Psoas muscle (tissue), 8 donors: Measurements from ENCODE around the gene KIAA0825. TPM values are rescaled to one million over a fixed set of nuclear protein-coding genes. Genes with fewer than 3 reads are reported as not detected.

ENCODE experiments used
- ATAC-seq, 4 donors: fragments of 200-7000 bp; cut with Tn5 transposase; one replicate each; pipeline ENCODE4 v1.9.1; 2020; ENCODE audit warnings: moderate library complexity in 3 of 4, mild to moderate bottlenecking in 2 of 4
- DNase-seq, 2 donors: peaks; one replicate each; pipeline ENCODE4 v3.0.0-alpha.2; 2020
- H3K27ac ChIP-seq: fragments of 200-600 bp; one replicate; pipeline ENCODE4 v1.8.0; 2022
- H3K27me3 ChIP-seq, 3 donors: fragments of 200-600 bp in 1 of 3; one replicate each; pipeline versions ENCODE4 v1.6.1 to v1.8.0; 2013 to 2022; ENCODE audit warnings: low read length in 2 of 3, mild to moderate bottlenecking in 2 of 3, moderate library complexity in 1 of 3; ENCODE audit not compliant: insufficient read depth in 3 of 3
- H3K36me3 ChIP-seq, 2 donors: fragments of 200-600 bp in 1 of 2; one replicate each; pipeline versions ENCODE4 v1.6.1 to v1.8.0; 2013 to 2022; ENCODE audit warnings: low read depth in 1 of 2, mild to moderate bottlenecking in 1 of 2, moderate library complexity in 1 of 2; ENCODE audit not compliant: insufficient read depth in 1 of 2
- H3K4me1 ChIP-seq: fragments of 200-600 bp; one replicate; pipeline ENCODE4 v1.8.0; 2022
- H3K4me3 ChIP-seq: fragments of 200-600 bp; one replicate; pipeline ENCODE4 v1.8.0; 2022; ENCODE audit warnings: mild to moderate bottlenecking
- H3K9me3 ChIP-seq: fragments of 200-600 bp; one replicate; pipeline ENCODE4 v1.8.0; 2022
- WGBS, 3 donors: extraction: QIAGEN DNeasy Blood & Tissue Kit; methylation state at CpG; one replicate each; pipeline versions ENCODE4 v1.1.6 to v1.1.7; 2013; 5-methylcytosine and 5-hydroxymethylcytosine counted together
- intact Hi-C, 2 donors: fragments of 100-400 bp; cut with DNase I; formaldehyde crosslinking; loops; one replicate each; pipeline versions ENCODE4 v1.11.0 to v1.14.2; 2022
- polyA plus RNA-seq, 3 donors: library from polyadenylated mRNA; stranded (reverse); fragments of 200-250 nt; gene quantifications; one replicate each; pipeline ENCODE4 v1.2.3, GENCODE V29; 2013
- total RNA-seq, 4 donors: library from RNA; stranded (reverse); fragmentation: NEBNext Ultra II Directional in 2 of 4; extraction: Animal tissue kit (Norgen Biotek cat#: 25700) in 2 of 4; gene quantifications; one replicate each; pipeline versions ENCODE4 v1.2.1 to v1.2.4, GENCODE V29; 2021 to 2023
- TF ChIP-seq, protein P1 (sequence below): fragments of 200-600 bp; IDR thresholded peaks from one replicate; pipeline ENCODE4 v1.8.0; 2022; ENCODE audit warnings: antibody characterized with exemption
- donor health status: healthy with polysubstance abuse.
- donor health status: DM: no; HTN: no; CAD: no; lungs with moderate emphysema.
- donor health status: Bipolar disorder and iron deficiency.
- donor health status: healthy.
- donor health status: DM: yes; HTN: yes; CAD: no.
- donor health status: DM: no; HTN: no; CAD: no.
- donor health status: DM: no; HTN: no; CAD: no.
- donor health status: DM: yes; HTN: yes; CAD: no.

Gene KIAA0825
- total and polyA plus RNA-seq, 7 donors, result 0.41 to 1.5 (median 1.1) TPM

DNA sequence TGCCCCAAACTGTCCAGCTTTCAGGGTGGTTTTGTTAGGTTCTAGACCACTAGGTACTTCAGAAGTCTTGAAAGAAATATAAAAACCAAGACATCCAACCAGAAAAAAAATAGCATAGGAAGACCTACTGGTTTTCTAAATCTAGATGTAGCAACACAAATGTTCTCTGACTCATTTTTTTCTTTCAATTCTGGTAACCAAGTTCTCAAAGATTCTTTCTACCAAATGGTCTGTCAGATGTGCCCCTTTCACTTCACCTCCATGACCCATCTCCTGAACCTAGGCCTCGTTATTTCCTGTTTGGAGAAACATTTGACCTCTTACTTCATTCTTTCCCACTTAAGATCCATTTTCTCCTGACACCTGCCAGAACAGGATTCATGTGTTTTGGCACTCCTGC lies 355.3 kb downstream of the KIAA0825 start:
- H3K9me3 ChIP-seq, result no peaks in the 10 kb centered on the region
- H3K4me3 ChIP-seq, result no peak overlapping the region
- no peaks in the 10 kb centered on the region for H3K27me3 ChIP-seq
- TF ChIP-seq, protein P1, sequence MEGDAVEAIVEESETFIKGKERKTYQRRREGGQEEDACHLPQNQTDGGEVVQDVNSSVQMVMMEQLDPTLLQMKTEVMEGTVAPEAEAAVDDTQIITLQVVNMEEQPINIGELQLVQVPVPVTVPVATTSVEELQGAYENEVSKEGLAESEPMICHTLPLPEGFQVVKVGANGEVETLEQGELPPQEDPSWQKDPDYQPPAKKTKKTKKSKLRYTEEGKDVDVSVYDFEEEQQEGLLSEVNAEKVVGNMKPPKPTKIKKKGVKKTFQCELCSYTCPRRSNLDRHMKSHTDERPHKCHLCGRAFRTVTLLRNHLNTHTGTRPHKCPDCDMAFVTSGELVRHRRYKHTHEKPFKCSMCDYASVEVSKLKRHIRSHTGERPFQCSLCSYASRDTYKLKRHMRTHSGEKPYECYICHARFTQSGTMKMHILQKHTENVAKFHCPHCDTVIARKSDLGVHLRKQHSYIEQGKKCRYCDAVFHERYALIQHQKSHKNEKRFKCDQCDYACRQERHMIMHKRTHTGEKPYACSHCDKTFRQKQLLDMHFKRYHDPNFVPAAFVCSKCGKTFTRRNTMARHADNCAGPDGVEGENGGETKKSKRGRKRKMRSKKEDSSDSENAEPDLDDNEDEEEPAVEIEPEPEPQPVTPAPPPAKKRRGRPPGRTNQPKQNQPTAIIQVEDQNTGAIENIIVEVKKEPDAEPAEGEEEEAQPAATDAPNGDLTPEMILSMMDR, result no peak
- no peak overlapping the region for H3K27ac ChIP-seq
- no peaks in the 10 kb centered on the region for H3K36me3 ChIP-seq
- intact Hi-C loops, result no loop called here
- no peaks in the 10 kb centered on the region for H3K4me1 ChIP-seq
- no peak for DNase-seq
- WGBS, 3 donors, result 59 to 76% (median 59%) methylated on average over 1 of the region's 1 CpG
- ATAC-seq, result no peak

DNA sequence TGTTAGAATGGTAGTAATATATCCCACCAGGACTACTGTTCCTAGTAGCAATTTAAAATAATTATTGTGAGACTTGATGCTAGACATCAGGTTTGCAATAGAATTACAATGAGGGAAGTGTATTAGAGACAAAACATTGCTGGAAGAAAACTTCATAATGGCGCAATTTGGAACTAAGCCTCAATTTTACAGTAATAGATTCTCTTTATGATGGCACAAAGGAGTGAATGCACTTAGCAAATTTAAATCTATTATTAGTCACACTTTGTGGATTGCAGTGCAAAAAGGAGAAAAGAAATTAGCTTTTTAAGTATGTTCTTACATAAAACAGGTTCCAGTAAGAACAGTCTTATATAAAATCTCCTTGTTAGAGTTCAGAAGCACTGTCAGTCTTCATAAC lies 358.3 kb downstream of the KIAA0825 start:
- no peak overlapping the region for H3K27ac ChIP-seq
- ATAC-seq, result no peak
- intact Hi-C loops, result no loop called here
- 90 to 92% (median 91%) methylated on average over 1 of the region's 1 CpG for WGBS, 3 donors
- DNase-seq, result no peak
- TF ChIP-seq, protein P1, result no peak
- H3K4me3 ChIP-seq, result no peak overlapping the region
- H3K27me3 ChIP-seq, result no peaks in the 10 kb centered on the region
- H3K4me1 ChIP-seq, result no peaks in the 10 kb centered on the region
- no peaks in the 10 kb centered on the region for H3K36me3 ChIP-seq
- H3K9me3 ChIP-seq, result no peaks in the 10 kb centered on the region

DNA sequence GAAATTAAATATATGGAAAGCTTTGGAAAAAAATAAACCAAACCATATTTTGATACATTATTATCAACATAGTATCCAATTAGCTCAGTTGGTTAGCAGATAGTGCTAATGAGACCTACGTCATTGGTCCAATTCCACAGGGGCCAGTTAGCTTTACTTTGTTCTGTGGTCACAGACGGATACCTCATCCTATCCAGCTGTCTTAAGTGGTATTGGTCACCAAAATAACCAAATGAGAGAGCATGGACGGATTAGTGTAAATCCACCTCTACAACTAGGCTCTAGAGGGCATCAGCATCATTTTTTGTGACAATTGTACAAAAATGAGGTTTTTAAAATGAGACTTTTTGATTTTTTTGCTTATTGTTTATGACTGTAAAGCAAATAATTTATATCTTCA lies 364.2 kb downstream of the KIAA0825 start:
- no peaks in the 10 kb centered on the region for H3K36me3 ChIP-seq
- intact Hi-C loops, result no loop called here
- no peak overlapping the region for H3K4me3 ChIP-seq
- H3K27ac ChIP-seq, result no peak overlapping the region
- 62 to 79% (median 74%) methylated on average over 3 of the region's 3 CpGs for WGBS, 3 donors
- DNase-seq (no peak), ATAC-seq (no peak)
- H3K4me1 ChIP-seq, result no peaks in the 10 kb centered on the region
- H3K27me3 ChIP-seq, result no peaks in the 10 kb centered on the region
- H3K9me3 ChIP-seq, result no peaks in the 10 kb centered on the region
- TF ChIP-seq, protein P1, result no peak

DNA sequence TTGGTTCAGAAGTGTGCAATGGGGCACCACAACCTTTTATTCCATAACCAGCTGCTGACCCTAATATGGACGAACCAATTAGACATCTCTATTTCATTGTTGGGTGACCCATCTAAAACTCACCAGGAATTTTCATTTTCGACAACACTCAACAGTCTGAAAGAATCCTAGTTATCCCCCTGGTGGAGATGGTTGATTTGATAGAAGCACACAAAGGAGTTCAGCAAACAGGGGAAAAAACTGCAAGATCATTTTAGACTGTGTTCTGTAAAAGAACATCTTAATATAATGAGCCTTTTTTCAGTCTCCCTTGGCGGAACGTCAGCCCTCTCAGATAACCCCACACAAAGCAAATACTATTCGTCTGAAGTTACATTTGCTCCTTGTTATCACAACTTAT lies 367.4 kb downstream of the KIAA0825 start:
- 64 to 75% (median 74%) methylated on average over 5 of the region's 5 CpGs for WGBS, 3 donors
- H3K9me3 ChIP-seq, result no peaks in the 10 kb centered on the region
- DNase-seq (no peak), ATAC-seq (no peak)
- H3K36me3 ChIP-seq, result no peaks in the 10 kb centered on the region
- no peak overlapping the region for H3K4me3 ChIP-seq
- H3K27ac ChIP-seq, result no peak overlapping the region
- intact Hi-C loops, result no loop called here
- TF ChIP-seq, protein P1, result no peak
- H3K27me3 ChIP-seq, result no peaks in the 10 kb centered on the region
- H3K4me1 ChIP-seq, result no peaks in the 10 kb centered on the region

DNA sequence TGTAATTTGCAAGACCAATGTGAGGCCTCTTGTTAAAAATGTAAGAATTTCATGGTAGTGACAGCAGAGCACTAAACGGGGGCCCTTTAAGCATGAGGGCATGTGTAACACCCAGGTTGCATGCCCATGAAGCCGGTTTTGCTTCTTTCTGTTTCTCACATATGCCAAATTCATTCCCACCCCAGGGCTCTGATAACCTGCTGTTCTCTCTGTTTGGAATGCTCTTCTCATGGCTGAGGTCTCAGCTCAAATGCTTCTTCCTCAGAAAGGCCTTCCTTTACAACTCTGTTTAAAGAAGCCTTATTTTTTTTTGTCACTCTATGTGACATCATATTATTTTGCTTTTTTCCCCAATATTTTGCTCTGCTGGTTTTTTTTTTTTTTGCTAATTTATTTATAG lies 369.0 kb downstream of the KIAA0825 start:
- ATAC-seq, result no peak
- no peaks in the 10 kb centered on the region for H3K36me3 ChIP-seq
- TF ChIP-seq, protein P1, result no peak
- intact Hi-C loops, result no loop called here
- no peak for DNase-seq
- no peaks in the 10 kb centered on the region for H3K4me1 ChIP-seq
- no peaks in the 10 kb centered on the region for H3K9me3 ChIP-seq
- no peak overlapping the region for H3K27ac ChIP-seq
- 49 to 59% (median 50%) methylated on average over 2 of the region's 2 CpGs for WGBS, 3 donors
- no peak overlapping the region for H3K4me3 ChIP-seq
- no peaks in the 10 kb centered on the region for H3K27me3 ChIP-seq
